WI38 (cell line): Measurements from ENCODE around the gene IDNK.

Experiments
- H3K4me3 ChIP-seq: 2 replicates; pipeline ENCODE4 v1.5.1; 2011; ENCODE audit warnings: low read depth, mild to moderate bottlenecking, control low read depth, low read length
- CTCF ChIP-seq: IDR thresholded peaks from 2 replicates; pipeline ENCODE4 v1.5.1; 2012; ENCODE audit warnings: low read depth, mild to moderate bottlenecking, control low read depth, low read length

IDNK gene

GRCh38 chr9:83622433-83622938, 457 bp upstream of the IDNK start:
- peak overlapping the region; percentile 76 for H3K4me3 ChIP-seq
- TF ChIP-seq CTCF, result no peak

GRCh38 chr9:83623679-83624076, 735 bp downstream of the IDNK start:
- no peak for TF ChIP-seq CTCF

GRCh38 chr9:83625178-83625577, 2.2 kb downstream of the IDNK start:
- no peak overlapping the region for H3K4me3 ChIP-seq
- no peak for TF ChIP-seq CTCF

More at GRCh38 chr9:83623679-83624076, 735 bp downstream of the IDNK start:
- peak overlapping the region; percentile 76 for H3K4me3 ChIP-seq

GRCh38 chr9:83628540-83628939, 5.6 kb downstream of the IDNK start:
- H3K4me3 ChIP-seq, result no peak overlapping the region
- TF ChIP-seq CTCF, result no peak

- no peak for TF ChIP-seq CTCF
- no peak overlapping the region for H3K4me3 ChIP-seq
These were observed 6.6 kb downstream of the IDNK start for GRCh38 chr9:83629433-83630104.

GRCh38 chr9:83630938-83631457, 8.1 kb downstream of the IDNK start:
- no peak for TF ChIP-seq CTCF
- H3K4me3 ChIP-seq, result no peak overlapping the region

- no peak for TF ChIP-seq CTCF
- no peak overlapping the region for H3K4me3 ChIP-seq
These were observed 10.3 kb downstream of the IDNK start for GRCh38 chr9:83633255-83633654.
